Dedifferentiated amniotic fluid mesenchymal stem cell (primary cell): ENCODE data around the gene GMNC.

ENCODE experiments used
- DNase-seq: peaks from one replicate; pipeline ENCODE4 v3.0.0-alpha.2; 2016; ENCODE audit errors: extremely low spot score

The GMNC gene

GRCh38 chr3:190849607-190850006, 12.9 kb downstream of the GMNC start:
- DNase-seq, result no peak

- DNase-seq, result no peak
Observed at GRCh38 chr3:190848870-190849269, 13.6 kb downstream of the GMNC start.

GRCh38 chr3:190847436-190847835, 15.1 kb downstream of the GMNC start:
- no peak for DNase-seq

- no peak for DNase-seq
Observed at GRCh38 chr3:190840146-190840545, 22.3 kb downstream of the GMNC start.

GRCh38 chr3:190831225-190831624, 31.3 kb downstream of the GMNC start:
- DNase-seq, result no peak

- DNase-seq, result no peak
Observed at GRCh38 chr3:190830031-190830430, 32.5 kb downstream of the GMNC start.

- DNase-seq, result no peak
Observed at GRCh38 chr3:190826018-190826417, 36.5 kb downstream of the GMNC start.

GRCh38 chr3:190825386-190826016, 37.0 kb downstream of the GMNC start:
- DNase-seq, result no peak

- peak; percentile 81 for DNase-seq
Observed at GRCh38 chr3:190811775-190812480, 50.6 kb downstream of the GMNC start.

- DNase-seq, result no peak
Observed at GRCh38 chr3:190810957-190811356, 51.5 kb downstream of the GMNC start.

GRCh38 chr3:190809351-190809750, 53.1 kb downstream of the GMNC start:
- no peak for DNase-seq

- no peak for DNase-seq
Observed at GRCh38 chr3:190807719-190808375, 54.6 kb downstream of the GMNC start.
